ENCODE data around the gene TMEM220. TPM values are rescaled to one million over a fixed set of nuclear protein-coding genes. Genes with fewer than 3 reads are reported as not detected.

Gene TMEM220
- total and polyA plus RNA-seq, 2 experiments from 2014 or later = 3.1 to 7.8 TPM

DNA sequence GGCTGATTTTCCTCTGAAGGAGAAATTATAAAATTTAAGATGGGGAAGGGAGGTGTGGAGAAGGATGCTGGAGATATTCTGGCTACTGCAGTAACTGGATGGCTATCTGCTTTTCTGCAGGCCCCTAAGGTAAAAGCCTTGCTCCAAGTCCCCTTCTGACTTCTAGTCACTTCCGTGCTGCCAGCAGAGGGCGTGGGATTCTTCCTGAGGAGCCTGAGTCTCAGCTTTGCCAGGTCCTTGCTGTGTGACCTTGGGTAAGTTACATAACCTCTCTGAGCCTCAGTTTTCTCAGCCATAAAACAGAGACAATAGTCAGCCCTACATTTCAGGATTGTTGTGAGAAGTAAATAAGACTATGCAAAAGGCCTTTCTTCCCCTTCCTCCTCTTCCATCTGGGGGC lies 24.3 kb upstream of the TMEM220 start:
- Histone ChIP-seq H2AFZ (no peak overlapping the region), H3F3A (replicated peaks; ENCODE audit: low read depth) (peaks cover 4% of the 10 kb centered on the region; the same call in 1 of the 2 replicates), H3K4me2 (peak overlapping the region; percentile 79), H3K27me3 (ENCODE audit: insufficient read depth) (no peaks in the 10 kb centered on the region), H3K27ac (ENCODE audit: low read depth) (no peak overlapping the region), H3K9me2 (ENCODE audit: insufficient read depth) (no peaks in the 10 kb centered on the region), H3K36me3 (ENCODE audit: insufficient read depth) (no peaks in the 10 kb centered on the region), H3K4me1 (ENCODE audit: insufficient read depth) (peaks cover 22% of the 10 kb centered on the region), H4K20me1 (replicated peaks; ENCODE audit: insufficient read depth) (no peaks in the 10 kb centered on the region), H3K79me2 (replicated peaks; ENCODE audit: insufficient read depth) (no peaks in the 10 kb centered on the region), H3K4me3 (peak overlapping the region; percentile 54)
- TF ChIP-seq EZH2 (IDR thresholded peaks at IDR 0.05; ENCODE audit: low read depth, unreplicated experiment) (no peak), CTCF (conservative IDR thresholded peaks at IDR 0.05; ENCODE audit: low read depth in 2 of 2) (peak; percentile 78 to 81)
- no peak overlapping the region; the same call in 1 of the 2 replicates for H3K27ac Mint-ChIP-seq
- H3K4me3 Mint-ChIP-seq = peak overlapping the region; percentile 79; the same call in 2 of the 3 replicates
- DNase-seq (ENCODE audit: low spot score) (peak; percentile 91), ATAC-seq (peak; percentile 75)
- H3K9me3 Mint-ChIP-seq = peaks cover 2% of the 10 kb centered on the region; the same call in 1 of the 3 replicates
- no peaks in the 10 kb centered on the region; the same call in 2 of the 3 replicates for H3K36me3 Mint-ChIP-seq (ENCODE audit: low read depth)
- peaks cover 18% of the 10 kb centered on the region for H3K27me3 Mint-ChIP-seq (ENCODE audit: insufficient read depth, low read depth, poor library complexity)
- H3K4me1 Mint-ChIP-seq = peaks cover 45% of the 10 kb centered on the region

DNA sequence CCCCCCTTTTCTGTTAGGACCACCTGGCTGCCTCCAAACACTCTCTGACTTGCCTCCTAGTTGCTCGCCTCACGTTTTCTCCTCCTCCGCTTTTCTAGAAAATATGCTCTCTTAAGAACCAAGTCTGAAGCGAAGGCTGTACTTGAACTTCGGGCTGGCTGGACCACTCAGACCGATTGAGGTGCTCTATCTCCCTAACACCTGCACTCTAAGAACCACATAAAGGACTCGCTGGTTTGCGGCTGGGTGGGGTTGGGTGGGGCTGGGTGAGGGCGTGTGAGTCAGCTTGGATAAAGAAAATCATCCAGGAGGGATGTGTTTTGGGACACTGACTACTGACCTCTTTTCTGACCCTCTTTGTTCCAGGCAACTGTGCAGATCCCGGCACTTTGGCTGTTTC lies 22.9 kb upstream of the TMEM220 start:
- H3K4me3 Mint-ChIP-seq = no peak overlapping the region
- Histone ChIP-seq H4K20me1 (replicated peaks; ENCODE audit: insufficient read depth) (no peaks in the 10 kb centered on the region), H3K4me3 (no peak overlapping the region), H2AFZ (no peak overlapping the region), H3K4me1 (ENCODE audit: insufficient read depth) (peaks cover 34% of the 10 kb centered on the region), H3K4me2 (no peak overlapping the region), H3K9me2 (ENCODE audit: insufficient read depth) (no peaks in the 10 kb centered on the region; the same call in 1 of the 2 replicates), H3K79me2 (replicated peaks; ENCODE audit: insufficient read depth) (no peaks in the 10 kb centered on the region), H3F3A (replicated peaks; ENCODE audit: low read depth) (peaks cover 4% of the 10 kb centered on the region; the same call in 1 of the 2 replicates), H3K36me3 (ENCODE audit: insufficient read depth) (no peaks in the 10 kb centered on the region), H3K27ac (ENCODE audit: low read depth) (no peak overlapping the region), H3K27me3 (ENCODE audit: insufficient read depth) (no peaks in the 10 kb centered on the region)
- H3K4me1 Mint-ChIP-seq = peaks cover 48% of the 10 kb centered on the region
- H3K36me3 Mint-ChIP-seq (ENCODE audit: low read depth) = no peaks in the 10 kb centered on the region; the same call in 2 of the 3 replicates
- DNase-seq (ENCODE audit: low spot score) (no peak), ATAC-seq (no peak)
- H3K27me3 Mint-ChIP-seq (ENCODE audit: insufficient read depth, low read depth, poor library complexity) = peaks cover 18% of the 10 kb centered on the region
- no peak overlapping the region for H3K27ac Mint-ChIP-seq
- peaks cover 2% of the 10 kb centered on the region; the same call in 1 of the 3 replicates for H3K9me3 Mint-ChIP-seq
- TF ChIP-seq JUNB (IDR thresholded peaks at IDR 0.05; ENCODE audit: unreplicated experiment) = no peak
- TF ChIP-seq EZH2 (IDR thresholded peaks at IDR 0.05; ENCODE audit: low read depth, unreplicated experiment) = no peak
- no peak for TF ChIP-seq REST (IDR thresholded peaks at IDR 0.05; ENCODE audit: unreplicated experiment)
- no peak for TF ChIP-seq STAT1 (IDR thresholded peaks at IDR 0.05; ENCODE audit: unreplicated experiment)
- TF ChIP-seq, protein P1, sequence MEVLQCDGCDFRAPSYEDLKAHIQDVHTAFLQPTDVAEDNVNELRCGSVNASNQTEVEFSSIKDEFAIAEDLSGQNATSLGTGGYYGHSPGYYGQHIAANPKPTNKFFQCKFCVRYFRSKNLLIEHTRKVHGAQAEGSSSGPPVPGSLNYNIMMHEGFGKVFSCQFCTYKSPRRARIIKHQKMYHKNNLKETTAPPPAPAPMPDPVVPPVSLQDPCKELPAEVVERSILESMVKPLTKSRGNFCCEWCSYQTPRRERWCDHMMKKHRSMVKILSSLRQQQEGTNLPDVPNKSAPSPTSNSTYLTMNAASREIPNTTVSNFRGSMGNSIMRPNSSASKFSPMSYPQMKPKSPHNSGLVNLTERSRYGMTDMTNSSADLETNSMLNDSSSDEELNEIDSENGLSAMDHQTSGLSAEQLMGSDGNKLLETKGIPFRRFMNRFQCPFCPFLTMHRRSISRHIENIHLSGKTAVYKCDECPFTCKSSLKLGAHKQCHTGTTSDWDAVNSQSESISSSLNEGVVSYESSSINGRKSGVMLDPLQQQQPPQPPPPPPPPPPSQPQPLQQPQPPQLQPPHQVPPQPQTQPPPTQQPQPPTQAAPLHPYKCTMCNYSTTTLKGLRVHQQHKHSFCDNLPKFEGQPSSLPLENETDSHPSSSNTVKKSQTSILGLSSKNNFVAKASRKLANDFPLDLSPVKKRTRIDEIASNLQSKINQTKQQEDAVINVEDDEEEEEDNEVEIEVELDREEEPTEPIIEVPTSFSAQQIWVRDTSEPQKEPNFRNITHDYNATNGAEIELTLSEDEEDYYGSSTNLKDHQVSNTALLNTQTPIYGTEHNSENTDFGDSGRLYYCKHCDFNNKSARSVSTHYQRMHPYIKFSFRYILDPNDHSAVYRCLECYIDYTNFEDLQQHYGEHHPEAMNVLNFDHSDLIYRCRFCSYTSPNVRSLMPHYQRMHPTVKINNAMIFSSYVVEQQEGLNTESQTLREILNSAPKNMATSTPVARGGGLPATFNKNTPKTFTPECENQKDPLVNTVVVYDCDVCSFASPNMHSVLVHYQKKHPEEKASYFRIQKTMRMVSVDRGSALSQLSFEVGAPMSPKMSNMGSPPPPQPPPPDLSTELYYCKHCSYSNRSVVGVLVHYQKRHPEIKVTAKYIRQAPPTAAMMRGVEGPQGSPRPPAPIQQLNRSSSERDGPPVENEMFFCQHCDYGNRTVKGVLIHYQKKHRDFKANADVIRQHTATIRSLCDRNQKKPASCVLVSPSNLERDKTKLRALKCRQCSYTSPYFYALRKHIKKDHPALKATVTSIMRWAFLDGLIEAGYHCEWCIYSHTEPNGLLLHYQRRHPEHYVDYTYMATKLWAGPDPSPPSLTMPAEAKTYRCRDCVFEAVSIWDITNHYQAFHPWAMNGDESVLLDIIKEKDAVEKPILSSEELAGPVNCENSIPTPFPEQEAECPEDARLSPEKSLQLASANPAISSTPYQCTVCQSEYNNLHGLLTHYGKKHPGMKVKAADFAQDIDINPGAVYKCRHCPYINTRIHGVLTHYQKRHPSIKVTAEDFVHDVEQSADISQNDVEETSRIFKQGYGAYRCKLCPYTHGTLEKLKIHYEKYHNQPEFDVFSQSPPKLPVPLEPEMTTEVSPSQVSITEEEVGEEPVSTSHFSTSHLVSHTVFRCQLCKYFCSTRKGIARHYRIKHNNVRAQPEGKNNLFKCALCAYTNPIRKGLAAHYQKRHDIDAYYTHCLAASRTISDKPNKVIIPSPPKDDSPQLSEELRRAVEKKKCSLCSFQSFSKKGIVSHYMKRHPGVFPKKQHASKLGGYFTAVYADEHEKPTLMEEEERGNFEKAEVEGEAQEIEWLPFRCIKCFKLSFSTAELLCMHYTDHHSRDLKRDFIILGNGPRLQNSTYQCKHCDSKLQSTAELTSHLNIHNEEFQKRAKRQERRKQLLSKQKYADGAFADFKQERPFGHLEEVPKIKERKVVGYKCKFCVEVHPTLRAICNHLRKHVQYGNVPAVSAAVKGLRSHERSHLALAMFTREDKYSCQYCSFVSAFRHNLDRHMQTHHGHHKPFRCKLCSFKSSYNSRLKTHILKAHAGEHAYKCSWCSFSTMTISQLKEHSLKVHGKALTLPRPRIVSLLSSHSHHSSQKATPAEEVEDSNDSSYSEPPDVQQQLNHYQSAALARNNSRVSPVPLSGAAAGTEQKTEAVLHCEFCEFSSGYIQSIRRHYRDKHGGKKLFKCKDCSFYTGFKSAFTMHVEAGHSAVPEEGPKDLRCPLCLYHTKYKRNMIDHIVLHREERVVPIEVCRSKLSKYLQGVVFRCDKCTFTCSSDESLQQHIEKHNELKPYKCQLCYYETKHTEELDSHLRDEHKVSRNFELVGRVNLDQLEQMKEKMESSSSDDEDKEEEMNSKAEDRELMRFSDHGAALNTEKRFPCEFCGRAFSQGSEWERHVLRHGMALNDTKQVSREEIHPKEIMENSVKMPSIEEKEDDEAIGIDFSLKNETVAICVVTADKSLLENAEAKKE (CRISPR knock-in tag; IDR thresholded peaks at IDR 0.05) = no peak
- TF ChIP-seq ZNF114 (CRISPR knock-in tag; IDR thresholded peaks at IDR 0.05) = no peak
- no peak for TF ChIP-seq ZNF331 (CRISPR knock-in tag; IDR thresholded peaks at IDR 0.05; ENCODE audit: low read depth)
- no peak for TF ChIP-seq NANOG (IDR thresholded peaks at IDR 0.05; ENCODE audit: borderline replicate concordance)

All from GM23338 (cell line).